ENCODE measurements around the gene TMEM132D. TPM values are rescaled to one million over a fixed set of nuclear protein-coding genes. Genes with fewer than 3 reads are reported as not detected.

The TMEM132D gene
- total RNA-seq, 2 experiments from 2014 or later: not detected

GRCh38 chr12:129312048-129312447 lies 591.8 kb downstream of the TMEM132D start:
- Mint-ChIP-seq H3K4me3 (no peak overlapping the region), H3K36me3 (ENCODE audit: low read depth) (no peaks in the 10 kb centered on the region), H3K27ac (no peak overlapping the region), H3K9me3 (ENCODE audit: insufficient read depth) (peaks cover 3% of the 10 kb centered on the region), H3K27me3 (ENCODE audit: low read depth) (no peaks in the 10 kb centered on the region), H3K4me1 (ENCODE audit: low read depth) (no peaks in the 10 kb centered on the region)
- POLR2A ChIA-PET: no interaction called here
- DNase-seq (no peak), ATAC-seq (no peak)
- CTCF ChIA-PET: interaction anchor here (0.7 kb wide), 1 partner anchor 702 kb away, joined by 3 read pairs; no protein-coding TSS in a partner anchor

GRCh38 chr12:129310346-129310745 lies 593.5 kb downstream of the TMEM132D start:
- CTCF ChIA-PET: no interaction called here
- no peak overlapping the region for H3K4me3 Mint-ChIP-seq
- no peaks in the 10 kb centered on the region for H3K4me1 Mint-ChIP-seq (ENCODE audit: low read depth)
- no peak overlapping the region for H3K27ac Mint-ChIP-seq
- no peak for DNase-seq
- H3K27me3 Mint-ChIP-seq (ENCODE audit: low read depth): no peaks in the 10 kb centered on the region
- H3K36me3 Mint-ChIP-seq (ENCODE audit: low read depth): no peaks in the 10 kb centered on the region
- ATAC-seq: no peak
- POLR2A ChIA-PET: no interaction called here
- H3K9me3 Mint-ChIP-seq (ENCODE audit: insufficient read depth): peaks cover 3% of the 10 kb centered on the region

- Mint-ChIP-seq H3K27me3 (ENCODE audit: low read depth) (no peaks in the 10 kb centered on the region), H3K4me1 (ENCODE audit: low read depth) (no peaks in the 10 kb centered on the region), H3K36me3 (ENCODE audit: low read depth) (no peaks in the 10 kb centered on the region), H3K9me3 (ENCODE audit: insufficient read depth) (peaks cover 5% of the 10 kb centered on the region), H3K27ac (no peak overlapping the region), H3K4me3 (no peak overlapping the region)
- ChIA-PET CTCF (no interaction called here), POLR2A (no interaction called here)
- DNase-seq (no peak), ATAC-seq (no peak)
Observed at GRCh38 chr12:129305851-129306250, 598.0 kb downstream of the TMEM132D start.

- no peak for DNase-seq
- Mint-ChIP-seq H3K27ac (no peak overlapping the region), H3K4me1 (ENCODE audit: low read depth) (no peaks in the 10 kb centered on the region), H3K4me3 (no peak overlapping the region), H3K36me3 (ENCODE audit: low read depth) (no peaks in the 10 kb centered on the region), H3K27me3 (ENCODE audit: low read depth) (no peaks in the 10 kb centered on the region), H3K9me3 (ENCODE audit: insufficient read depth) (peaks cover 7% of the 10 kb centered on the region)
- CTCF ChIA-PET: no interaction called here
- POLR2A ChIA-PET: no interaction called here
- ATAC-seq: no peak
Observed at GRCh38 chr12:129304529-129304928, 599.3 kb downstream of the TMEM132D start.

GRCh38 chr12:129300011-129300410 lies 603.8 kb downstream of the TMEM132D start:
- Mint-ChIP-seq H3K36me3 (ENCODE audit: low read depth) (no peaks in the 10 kb centered on the region), H3K27me3 (ENCODE audit: low read depth) (no peaks in the 10 kb centered on the region), H3K27ac (no peak overlapping the region), H3K4me1 (ENCODE audit: low read depth) (no peaks in the 10 kb centered on the region), H3K9me3 (ENCODE audit: insufficient read depth) (peaks cover 13% of the 10 kb centered on the region), H3K4me3 (no peak overlapping the region)
- ChIA-PET CTCF (no interaction called here), POLR2A (no interaction called here)
- no peak for ATAC-seq
- DNase-seq: no peak

GRCh38 chr12:129298921-129299320 lies 604.9 kb downstream of the TMEM132D start:
- Mint-ChIP-seq H3K4me3 (no peak overlapping the region), H3K27me3 (ENCODE audit: low read depth) (no peaks in the 10 kb centered on the region), H3K36me3 (ENCODE audit: low read depth) (no peaks in the 10 kb centered on the region), H3K9me3 (ENCODE audit: insufficient read depth) (peaks cover 13% of the 10 kb centered on the region), H3K4me1 (ENCODE audit: low read depth) (no peaks in the 10 kb centered on the region), H3K27ac (no peak overlapping the region)
- ChIA-PET CTCF (no interaction called here), POLR2A (no interaction called here)
- ATAC-seq (no peak), DNase-seq (no peak)

- Mint-ChIP-seq H3K4me1 (ENCODE audit: low read depth) (no peaks in the 10 kb centered on the region), H3K27me3 (ENCODE audit: low read depth) (no peaks in the 10 kb centered on the region), H3K4me3 (no peak overlapping the region), H3K27ac (no peak overlapping the region), H3K36me3 (ENCODE audit: low read depth) (no peaks in the 10 kb centered on the region), H3K9me3 (ENCODE audit: insufficient read depth) (peaks cover 13% of the 10 kb centered on the region)
- ChIA-PET POLR2A (no interaction called here), CTCF (no interaction called here)
- DNase-seq: no peak
- no peak for ATAC-seq
Observed at GRCh38 chr12:129296671-129297070, 607.2 kb downstream of the TMEM132D start.

- no peaks in the 10 kb centered on the region for H3K4me1 Mint-ChIP-seq (ENCODE audit: low read depth)
- no peak for ATAC-seq
- H3K36me3 Mint-ChIP-seq (ENCODE audit: low read depth): no peaks in the 10 kb centered on the region
- no peak overlapping the region for H3K27ac Mint-ChIP-seq
- ChIA-PET CTCF (no interaction called here), POLR2A (no interaction called here)
- no peak overlapping the region for H3K4me3 Mint-ChIP-seq
- peaks cover 6% of the 10 kb centered on the region for H3K9me3 Mint-ChIP-seq (ENCODE audit: insufficient read depth)
- no peak for DNase-seq
- H3K27me3 Mint-ChIP-seq (ENCODE audit: low read depth): no peaks in the 10 kb centered on the region
Observed at GRCh38 chr12:129294868-129295267, 609.0 kb downstream of the TMEM132D start.

GRCh38 chr12:129279771-129280170 lies 624.1 kb downstream of the TMEM132D start:
- CTCF ChIA-PET: no interaction called here
- POLR2A ChIA-PET: no interaction called here
- H3K4me3 Mint-ChIP-seq: no peak overlapping the region
- no peak for DNase-seq
- no peaks in the 10 kb centered on the region for H3K36me3 Mint-ChIP-seq (ENCODE audit: low read depth)
- no peaks in the 10 kb centered on the region for H3K4me1 Mint-ChIP-seq (ENCODE audit: low read depth)
- H3K27me3 Mint-ChIP-seq (ENCODE audit: low read depth): no peaks in the 10 kb centered on the region
- ATAC-seq: no peak
- H3K27ac Mint-ChIP-seq: no peak overlapping the region
- no peaks in the 10 kb centered on the region for H3K9me3 Mint-ChIP-seq (ENCODE audit: insufficient read depth)

GRCh38 chr12:129276361-129277060 lies 627.3 kb downstream of the TMEM132D start:
- H3K4me3 Mint-ChIP-seq: no peak overlapping the region
- no peak overlapping the region for H3K27ac Mint-ChIP-seq
- H3K4me1 Mint-ChIP-seq (ENCODE audit: low read depth): no peaks in the 10 kb centered on the region
- ChIA-PET POLR2A (no interaction called here), CTCF (no interaction called here)
- no peaks in the 10 kb centered on the region for H3K36me3 Mint-ChIP-seq (ENCODE audit: low read depth)
- DNase-seq: no peak
- H3K27me3 Mint-ChIP-seq (ENCODE audit: low read depth): no peaks in the 10 kb centered on the region
- no peak for ATAC-seq
- peaks cover 3% of the 10 kb centered on the region for H3K9me3 Mint-ChIP-seq (ENCODE audit: insufficient read depth)

GRCh38 chr12:129269756-129270495 lies 633.9 kb downstream of the TMEM132D start:
- DNase-seq (no peak), ATAC-seq (no peak)
- CTCF ChIA-PET: no interaction called here
- Mint-ChIP-seq H3K36me3 (ENCODE audit: low read depth) (no peaks in the 10 kb centered on the region), H3K9me3 (ENCODE audit: insufficient read depth) (peaks cover 12% of the 10 kb centered on the region), H3K27me3 (ENCODE audit: low read depth) (no peaks in the 10 kb centered on the region), H3K4me1 (ENCODE audit: low read depth) (no peaks in the 10 kb centered on the region), H3K4me3 (no peak overlapping the region), H3K27ac (no peak overlapping the region)
- POLR2A ChIA-PET: no interaction called here

GRCh38 chr12:129258781-129259318 lies 645.0 kb downstream of the TMEM132D start:
- ChIA-PET POLR2A (no interaction called here), CTCF (no interaction called here)
- Mint-ChIP-seq H3K27ac (no peak overlapping the region), H3K36me3 (ENCODE audit: low read depth) (no peaks in the 10 kb centered on the region), H3K9me3 (ENCODE audit: insufficient read depth) (no peaks in the 10 kb centered on the region), H3K4me1 (ENCODE audit: low read depth) (no peaks in the 10 kb centered on the region), H3K4me3 (no peak overlapping the region), H3K27me3 (ENCODE audit: low read depth) (no peaks in the 10 kb centered on the region)
- ATAC-seq: no peak
- no peak for DNase-seq
